ENCODE measurements around the gene BICC1.

DNA sequence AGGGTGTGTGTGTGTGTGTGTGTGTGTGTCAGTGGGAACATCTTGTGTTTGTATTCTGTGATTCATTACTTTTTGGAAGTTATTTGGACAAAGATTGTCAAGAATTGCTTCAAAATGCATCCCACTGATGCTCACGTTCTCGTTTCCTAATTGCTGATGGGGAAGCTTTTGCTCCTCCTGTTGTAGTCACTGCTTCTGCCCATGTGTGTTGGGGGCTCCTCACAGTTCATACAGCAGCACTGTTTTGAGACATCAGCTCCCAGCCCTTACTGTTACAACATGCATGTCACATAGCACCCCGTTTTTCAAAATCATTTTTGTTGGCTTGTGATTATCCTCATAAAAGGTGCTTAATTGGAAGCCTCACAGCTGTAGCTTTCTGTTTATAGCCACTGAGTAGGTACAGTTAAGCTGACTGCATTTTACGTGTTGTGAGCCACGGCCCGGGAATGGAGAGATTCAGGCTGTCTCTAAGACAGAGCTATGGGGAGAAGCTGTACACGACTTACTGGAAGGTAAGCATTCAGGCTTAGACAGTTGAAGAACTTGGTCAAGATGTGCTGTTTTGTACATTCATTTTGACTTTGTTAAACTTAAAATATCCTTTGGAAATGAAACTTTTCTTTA, 87.4 kb downstream of the BICC1 start:
- TF ChIP-seq, protein P1, sequence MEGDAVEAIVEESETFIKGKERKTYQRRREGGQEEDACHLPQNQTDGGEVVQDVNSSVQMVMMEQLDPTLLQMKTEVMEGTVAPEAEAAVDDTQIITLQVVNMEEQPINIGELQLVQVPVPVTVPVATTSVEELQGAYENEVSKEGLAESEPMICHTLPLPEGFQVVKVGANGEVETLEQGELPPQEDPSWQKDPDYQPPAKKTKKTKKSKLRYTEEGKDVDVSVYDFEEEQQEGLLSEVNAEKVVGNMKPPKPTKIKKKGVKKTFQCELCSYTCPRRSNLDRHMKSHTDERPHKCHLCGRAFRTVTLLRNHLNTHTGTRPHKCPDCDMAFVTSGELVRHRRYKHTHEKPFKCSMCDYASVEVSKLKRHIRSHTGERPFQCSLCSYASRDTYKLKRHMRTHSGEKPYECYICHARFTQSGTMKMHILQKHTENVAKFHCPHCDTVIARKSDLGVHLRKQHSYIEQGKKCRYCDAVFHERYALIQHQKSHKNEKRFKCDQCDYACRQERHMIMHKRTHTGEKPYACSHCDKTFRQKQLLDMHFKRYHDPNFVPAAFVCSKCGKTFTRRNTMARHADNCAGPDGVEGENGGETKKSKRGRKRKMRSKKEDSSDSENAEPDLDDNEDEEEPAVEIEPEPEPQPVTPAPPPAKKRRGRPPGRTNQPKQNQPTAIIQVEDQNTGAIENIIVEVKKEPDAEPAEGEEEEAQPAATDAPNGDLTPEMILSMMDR (IDR thresholded peaks at IDR 0.05 in 4 of 5, conservative IDR thresholded peaks at IDR 0.05 in 1 of 5): no peak
- no peak for TF ChIP-seq POLR2A (IDR thresholded peaks at IDR 0.05)
